Activated CD8-positive, alpha-beta memory T cell treated with anti-CD3 and anti-CD28 coated beads, Interleukin-2, amount 50 U/mL, for 24 hours (primary cell): ENCODE data around the gene ETV5.

Experiments used
- DNase-seq: peaks from one replicate; pipeline ENCODE4 v3.0.0-alpha.2; 2020; ENCODE audit errors: extremely low read depth

ETV5 gene

DNA sequence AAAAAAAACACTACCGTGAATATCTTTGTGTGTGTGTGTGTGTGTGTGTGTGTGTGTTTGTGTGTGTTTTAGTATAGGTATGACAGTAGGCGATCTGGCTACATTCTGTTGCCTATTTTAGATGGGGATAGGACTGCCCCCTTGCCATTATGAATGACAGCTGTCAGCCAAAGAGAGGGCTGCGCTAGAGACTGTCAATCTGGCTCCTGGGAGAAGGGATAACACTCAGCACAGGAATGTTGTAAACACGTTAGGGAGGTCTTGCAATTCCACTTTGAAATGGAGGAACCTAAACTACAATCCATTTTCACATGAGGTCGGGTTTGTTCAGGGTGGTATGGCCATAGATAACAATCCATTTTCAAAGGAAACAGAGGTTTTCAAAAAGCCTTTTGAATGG lies 14.1 kb upstream of the ETV5 start:
- no peak for DNase-seq

DNA sequence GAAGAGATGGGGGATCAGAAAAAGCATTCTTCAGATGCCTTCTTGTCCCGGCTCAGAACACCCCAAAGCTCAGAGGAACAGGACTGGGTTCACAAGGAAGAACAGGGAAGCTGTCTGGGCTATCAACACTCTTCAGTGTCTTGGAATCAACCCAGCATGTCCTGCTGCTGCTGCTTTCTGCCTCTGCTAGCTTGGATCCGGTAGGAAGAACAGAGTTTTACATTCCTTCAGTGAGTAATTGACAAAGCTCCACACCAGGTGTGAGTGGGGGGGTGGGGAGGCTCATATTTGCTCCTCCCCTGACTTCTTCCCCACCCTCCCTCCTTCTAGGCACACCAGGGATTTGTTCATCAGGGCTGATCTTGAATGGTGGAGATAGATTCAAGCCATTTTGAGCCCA lies 13.1 kb upstream of the ETV5 start:
- DNase-seq, result no peak

- DNase-seq, result no peak
Measured at GRCh38 chr3:186121278-186121677, 12.4 kb upstream of the ETV5 start.

- DNase-seq, result no peak
Measured at GRCh38 chr3:186119499-186119898, 10.6 kb upstream of the ETV5 start.

DNA sequence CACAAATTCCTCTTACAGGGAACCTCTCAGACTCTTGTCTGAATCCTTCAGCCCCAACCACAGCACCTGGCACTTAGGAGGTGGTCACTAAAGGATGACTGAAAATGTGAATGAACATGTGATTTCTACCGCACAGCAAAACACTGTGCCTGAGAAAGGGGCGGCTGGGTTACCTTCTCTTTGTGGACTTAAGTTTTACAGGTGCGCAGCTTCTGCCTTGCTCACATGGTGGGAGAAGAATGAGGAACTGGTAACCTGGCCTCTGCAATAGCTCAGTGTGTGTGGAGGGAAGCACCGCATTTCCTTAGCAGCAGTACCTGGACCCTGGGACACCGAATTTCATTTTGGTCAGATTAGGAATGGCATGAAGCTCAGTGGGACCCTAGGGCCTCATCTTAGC lies 9.8 kb upstream of the ETV5 start:
- DNase-seq, result no peak

- DNase-seq, result no peak
Measured at GRCh38 chr3:186117521-186118134, 8.7 kb upstream of the ETV5 start.

- no peak for DNase-seq
Measured at GRCh38 chr3:186115239-186115996, 6.5 kb upstream of the ETV5 start.

- no peak for DNase-seq
Measured at GRCh38 chr3:186110975-186111974, 2.4 kb upstream of the ETV5 start.

GRCh38 chr3:186109897-186110803 lies 1.3 kb upstream of the ETV5 start:
- no peak for DNase-seq

GRCh38 chr3:186108106-186108940 lies 566 bp downstream of the ETV5 start:
- DNase-seq, result no peak

- DNase-seq, result no peak
Measured at GRCh38 chr3:186107215-186108105, 1.4 kb downstream of the ETV5 start.

- no peak for DNase-seq
Measured at GRCh38 chr3:186105543-186105942, 3.3 kb downstream of the ETV5 start.

DNA sequence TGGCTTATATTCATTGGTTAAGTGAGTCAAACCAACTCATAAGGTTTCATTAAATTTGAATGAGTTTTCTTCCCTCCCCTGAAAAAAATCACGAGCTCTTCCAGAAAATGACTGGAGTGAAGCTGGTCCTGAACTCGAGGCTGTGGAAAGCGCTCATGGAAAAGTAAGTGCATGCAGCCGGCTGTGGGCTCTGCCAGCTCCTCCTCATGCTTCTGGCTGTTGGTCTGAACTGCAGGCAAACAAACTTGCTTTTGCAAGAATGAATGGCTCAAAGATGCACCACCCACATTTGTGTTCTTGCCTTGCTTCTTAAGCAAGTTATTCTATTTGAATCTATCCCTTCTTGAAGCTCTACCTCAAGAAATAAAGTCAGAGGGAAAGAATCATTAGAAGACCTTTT lies 6.2 kb downstream of the ETV5 start:
- DNase-seq, result no peak

- no peak for DNase-seq
Measured at GRCh38 chr3:186100398-186100797, 8.5 kb downstream of the ETV5 start.

DNA sequence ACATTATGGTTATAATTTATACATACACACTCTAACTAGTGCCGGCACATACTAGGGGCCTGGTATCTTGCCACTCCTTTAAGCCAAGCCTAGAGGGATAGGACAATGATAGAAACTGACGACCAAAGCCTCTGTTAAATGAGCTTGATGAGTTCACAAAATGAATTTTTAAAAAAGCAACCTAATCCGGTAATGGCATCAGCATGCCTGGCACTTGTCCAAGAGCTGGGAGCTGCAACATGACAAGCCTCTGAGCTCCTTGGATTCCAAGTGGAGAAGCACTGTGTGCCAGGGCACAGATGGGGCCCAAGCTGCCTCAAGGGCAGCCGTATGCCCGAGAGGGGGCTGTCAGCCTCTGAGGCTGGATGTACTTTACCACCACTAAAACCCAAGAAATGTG lies 9.7 kb downstream of the ETV5 start:
- no peak for DNase-seq

DNA sequence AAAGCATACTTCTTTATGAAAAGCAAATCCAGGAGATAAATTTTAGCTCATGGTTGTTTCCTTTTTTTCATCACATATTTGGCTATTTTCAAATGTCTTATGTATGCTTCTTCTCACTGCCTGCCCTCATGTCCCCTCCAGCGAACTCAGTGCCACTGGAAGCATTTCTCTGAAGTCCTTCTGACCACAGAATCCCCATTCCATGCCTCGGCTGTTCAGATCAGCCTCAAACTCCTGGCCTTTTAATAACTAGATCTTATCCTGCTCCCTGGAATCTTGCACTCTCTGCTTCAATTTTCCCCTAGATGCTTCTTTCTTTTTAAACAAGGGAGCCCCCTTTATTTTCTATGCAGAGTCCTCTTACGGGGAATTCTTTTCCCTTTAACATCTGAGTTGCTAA lies 10.1 kb downstream of the ETV5 start:
- no peak for DNase-seq

- DNase-seq, result no peak
Measured at GRCh38 chr3:186097663-186098451, 11.0 kb downstream of the ETV5 start.

GRCh38 chr3:186097317-186097662 lies 11.6 kb downstream of the ETV5 start:
- DNase-seq, result no peak

- no peak for DNase-seq
Measured at GRCh38 chr3:186096290-186096689, 12.6 kb downstream of the ETV5 start.
